Caco-2 (cell line): Measurements from ENCODE around the gene AGBL2. TPM values are rescaled to one million over a fixed set of nuclear protein-coding genes. Genes with fewer than 3 reads are reported as not detected.

Source experiments
- BruUV-seq: library from RNA; stranded (reverse); fragments of 400-500 nt; replicated peaks from 2 replicates; lab custom pipeline; 2021; lab: Mats Ljungman, UMichigan
- CTCF ChIA-PET: fragments of 300-600 bp; sonication (Branson Sonifier 250); formaldehyde crosslinking; loops from one replicate; lab custom pipeline; 2022; ENCODE audit warnings: antibody characterized with exemption; lab: Charles Lee
- POLR2A ChIA-PET: fragments of 300-600 bp; sonication (Branson Sonifier 250); formaldehyde crosslinking; loops from one replicate; lab custom pipeline; 2022; ENCODE audit warnings: antibody characterized with exemption; lab: Charles Lee
- DNase-seq, 2 experiments: peaks; one replicate each; pipeline versions ENCODE4 v3.0.0 to v3.0.0-alpha.2; 2020 to 2022
- H3K27me3 ChIP-seq: replicated peaks from 2 replicates; pipeline ENCODE4 v1.6.0; 2011; ENCODE audit warnings: low read length; ENCODE audit not compliant: control insufficient read depth, insufficient read depth
- H3K36me3 ChIP-seq: 2 replicates; pipeline ENCODE4 v1.5.1; 2011; ENCODE audit warnings: low read length; ENCODE audit not compliant: control insufficient read depth, insufficient read depth
- H3K4me1 ChIP-seq: fragments of 250-450 bp; sonication (Bioruptor Pico); 2 replicates; pipeline ENCODE4 v1.5.1; 2020; ENCODE audit warnings: mild to moderate bottlenecking
- H3K4me3 ChIP-seq: 2 replicates; pipeline ENCODE4 v1.5.1; 2011; ENCODE audit warnings: low read depth, mild to moderate bottlenecking, control low read depth, low read length
- H3K9me3 ChIP-seq: fragments of 250-450 bp; sonication (Bioruptor Pico); 2 replicates; pipeline ENCODE4 v1.5.1; 2020; ENCODE audit warnings: mild to moderate bottlenecking, moderate library complexity
- H3K27ac Mint-ChIP-seq: one replicate; pipeline ENCODE4 v1.8.0; 2022; ENCODE audit warnings: mixed read lengths; ENCODE audit not compliant: unreplicated experiment
- H3K27me3 Mint-ChIP-seq: one replicate; pipeline ENCODE4 v1.8.0; 2022; ENCODE audit warnings: mixed read lengths; ENCODE audit not compliant: insufficient read depth, unreplicated experiment
- H3K36me3 Mint-ChIP-seq: one replicate; pipeline ENCODE4 v1.8.0; 2022; ENCODE audit warnings: mild to moderate bottlenecking, mixed read lengths; ENCODE audit not compliant: insufficient read depth, unreplicated experiment
- H3K4me1 Mint-ChIP-seq: one replicate; pipeline ENCODE4 v1.8.0; 2022; ENCODE audit warnings: low read depth, mixed read lengths; ENCODE audit not compliant: unreplicated experiment
- H3K4me3 Mint-ChIP-seq: one replicate; pipeline ENCODE4 v1.8.0; 2022; ENCODE audit warnings: mild to moderate bottlenecking, moderate library complexity, mixed read lengths; ENCODE audit not compliant: unreplicated experiment
- H3K9me3 Mint-ChIP-seq: one replicate; pipeline ENCODE4 v1.8.0; 2022; ENCODE audit warnings: mixed read lengths; ENCODE audit not compliant: unreplicated experiment
- intact Hi-C: fragments of 100-400 bp; cut with micrococcal nuclease; formaldehyde crosslinking; loops from one replicate; pipeline ENCODE4 v1.10.0; 2022; ENCODE audit not compliant: unreplicated experiment
- total RNA-seq: library from RNA; stranded (reverse); gene quantifications from 2 replicates; pipeline ENCODE4 v1.2.3, GENCODE V29; 2022
- TF ChIP-seq, protein P1 (sequence below), 2 experiments: fragments of 200-600 bp in 1 of 2; IDR thresholded peaks; 1 replicate in 1 of 2; 2 replicates in 1 of 2; pipeline versions ENCODE4 v1.5.1 to v1.8.0; 2011 to 2022; ENCODE audit warnings: antibody characterized with exemption in 1 of 2, control low read depth in 1 of 2, inconsistent platforms in 1 of 2, low read depth in 1 of 2, low read length in 1 of 2, mild to moderate bottlenecking in 1 of 2, moderate library complexity in 1 of 2; ENCODE audit not compliant: insufficient read depth in 1 of 2, severe bottlenecking in 1 of 2, unreplicated experiment in 1 of 2

Gene AGBL2
- total RNA-seq, 1 experiment from 2014 or later, result 2.9 TPM

DNA sequence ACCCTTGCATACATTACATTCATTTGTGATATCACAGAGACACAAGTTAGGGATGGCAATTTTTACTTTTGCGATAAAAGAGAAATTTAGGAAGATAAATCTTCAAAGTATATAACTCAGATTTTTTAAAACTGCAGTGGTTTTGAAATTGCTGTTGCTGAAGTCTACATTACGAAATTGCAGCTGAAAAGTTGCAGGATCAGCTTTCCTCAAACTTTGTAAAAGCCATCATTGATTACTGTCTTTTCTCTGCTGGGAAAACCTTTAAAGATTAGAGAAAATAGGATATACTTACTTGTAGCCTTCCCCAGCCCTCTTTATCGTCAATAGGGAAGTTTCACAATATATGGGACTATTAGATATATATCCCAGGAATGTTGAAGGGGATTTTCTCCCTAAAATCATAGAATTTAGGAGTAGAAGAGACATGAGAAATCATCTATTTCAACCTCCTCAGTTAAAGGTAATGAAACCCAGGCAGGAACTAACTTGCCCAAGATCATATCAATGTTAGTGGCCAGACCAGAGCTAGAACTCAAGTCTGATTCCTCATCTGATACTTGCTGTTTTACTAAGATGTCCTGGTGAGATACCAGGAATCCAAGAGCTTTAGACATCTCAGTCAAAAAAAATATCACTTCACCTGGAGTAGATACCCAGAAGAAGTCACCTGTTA, 10.4 kb upstream of the AGBL2 start:
- H3K4me3 ChIP-seq, result no peak overlapping the region
- no TSS peak for BruUV-seq
- H3K9me3 ChIP-seq, result no peaks in the 10 kb centered on the region
- peaks cover 23% of the 10 kb centered on the region for H3K4me1 ChIP-seq
- H3K4me1 Mint-ChIP-seq, result peaks cover 9% of the 10 kb centered on the region
- H3K36me3 Mint-ChIP-seq, result peaks cover 95% of the 10 kb centered on the region
- no peak overlapping the region for H3K27ac Mint-ChIP-seq
- no peak for DNase-seq
- ChIA-PET CTCF (no interaction called here), POLR2A (no interaction called here)
- no peak overlapping the region for H3K4me3 Mint-ChIP-seq
- no peaks in the 10 kb centered on the region for H3K27me3 ChIP-seq
- H3K36me3 ChIP-seq, result peaks cover 2% of the 10 kb centered on the region; the same call in 1 of the 2 replicates
- TF ChIP-seq, protein P1, sequence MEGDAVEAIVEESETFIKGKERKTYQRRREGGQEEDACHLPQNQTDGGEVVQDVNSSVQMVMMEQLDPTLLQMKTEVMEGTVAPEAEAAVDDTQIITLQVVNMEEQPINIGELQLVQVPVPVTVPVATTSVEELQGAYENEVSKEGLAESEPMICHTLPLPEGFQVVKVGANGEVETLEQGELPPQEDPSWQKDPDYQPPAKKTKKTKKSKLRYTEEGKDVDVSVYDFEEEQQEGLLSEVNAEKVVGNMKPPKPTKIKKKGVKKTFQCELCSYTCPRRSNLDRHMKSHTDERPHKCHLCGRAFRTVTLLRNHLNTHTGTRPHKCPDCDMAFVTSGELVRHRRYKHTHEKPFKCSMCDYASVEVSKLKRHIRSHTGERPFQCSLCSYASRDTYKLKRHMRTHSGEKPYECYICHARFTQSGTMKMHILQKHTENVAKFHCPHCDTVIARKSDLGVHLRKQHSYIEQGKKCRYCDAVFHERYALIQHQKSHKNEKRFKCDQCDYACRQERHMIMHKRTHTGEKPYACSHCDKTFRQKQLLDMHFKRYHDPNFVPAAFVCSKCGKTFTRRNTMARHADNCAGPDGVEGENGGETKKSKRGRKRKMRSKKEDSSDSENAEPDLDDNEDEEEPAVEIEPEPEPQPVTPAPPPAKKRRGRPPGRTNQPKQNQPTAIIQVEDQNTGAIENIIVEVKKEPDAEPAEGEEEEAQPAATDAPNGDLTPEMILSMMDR (IDR thresholded peaks at IDR 0.05; ENCODE audit: insufficient read depth in 1 of 2, low read depth in 1 of 2, low read length in 1 of 2, severe bottlenecking in 1 of 2, unreplicated experiment in 1 of 2), result no peak
- no peaks in the 10 kb centered on the region for H3K9me3 Mint-ChIP-seq
- no peaks in the 10 kb centered on the region for H3K27me3 Mint-ChIP-seq
- intact Hi-C loops, result loop anchor here (2.0 kb wide), 1 partner anchor 83 kb away; the partner anchor contains the start of gene MTCH2

DNA sequence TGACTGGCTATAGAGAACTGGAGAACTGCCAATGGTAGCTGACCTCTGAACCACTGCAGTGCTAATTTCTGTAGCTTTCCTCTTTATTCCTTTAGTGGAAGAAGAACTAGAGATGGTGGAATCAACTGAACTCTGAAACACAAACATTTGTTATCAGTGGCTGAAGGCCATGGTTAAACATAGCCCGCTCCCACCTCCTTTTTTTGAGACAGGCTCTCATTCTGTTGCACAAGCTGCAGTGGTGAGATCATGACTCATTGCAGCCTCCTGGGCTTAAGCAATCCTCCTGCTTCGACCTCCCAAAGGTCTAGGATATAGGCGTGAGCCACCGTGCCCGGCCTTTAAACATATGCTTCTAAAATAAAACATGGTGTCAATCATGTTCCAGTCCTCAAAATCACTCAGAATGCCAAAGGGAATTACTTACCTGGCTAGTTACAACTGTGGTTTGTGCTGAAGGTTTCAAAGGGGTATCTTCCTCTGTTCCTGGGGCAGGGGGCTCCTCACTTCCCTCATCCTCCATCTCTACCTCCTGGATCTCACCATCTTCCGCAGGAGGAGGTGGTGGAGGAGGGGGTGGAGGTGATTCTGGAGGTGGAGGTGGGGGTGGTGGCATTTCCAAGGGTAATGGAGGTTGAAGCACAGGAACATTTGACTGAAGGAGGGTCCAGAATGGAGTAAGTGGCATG, 9.0 kb upstream of the AGBL2 start:
- Mint-ChIP-seq H3K4me3 (no peak overlapping the region), H3K4me1 (peaks cover 9% of the 10 kb centered on the region), H3K27me3 (no peaks in the 10 kb centered on the region), H3K36me3 (peaks cover 94% of the 10 kb centered on the region), H3K9me3 (no peaks in the 10 kb centered on the region), H3K27ac (peak overlapping the region; percentile 39)
- BruUV-seq, result no TSS peak
- Histone ChIP-seq H3K4me3 (no peak overlapping the region), H3K27me3 (no peaks in the 10 kb centered on the region), H3K36me3 (no peaks in the 10 kb centered on the region), H3K9me3 (no peaks in the 10 kb centered on the region), H3K4me1 (peaks cover 23% of the 10 kb centered on the region)
- DNase-seq, result peak; percentile 77 to 79
- intact Hi-C loops, result loop anchor here (1.0 to 2.0 kb wide), 2 partner anchors 9 to 81 kb away; partner anchors contain the start of genes AGBL2 and MTCH2
- TF ChIP-seq, protein P1 (IDR thresholded peaks at IDR 0.05; ENCODE audit: insufficient read depth in 1 of 2, low read depth in 1 of 2, low read length in 1 of 2, severe bottlenecking in 1 of 2, unreplicated experiment in 1 of 2), result no peak
- ChIA-PET CTCF (interaction anchor here (0.7 kb wide), 1 partner anchor 17 kb away, joined by 5 read pairs; no protein-coding TSS in a partner anchor), POLR2A (interaction anchor here (1.0 kb wide), 1 partner anchor 9 kb away, joined by 9 read pairs; the partner anchor contains the start of gene AGBL2)

DNA sequence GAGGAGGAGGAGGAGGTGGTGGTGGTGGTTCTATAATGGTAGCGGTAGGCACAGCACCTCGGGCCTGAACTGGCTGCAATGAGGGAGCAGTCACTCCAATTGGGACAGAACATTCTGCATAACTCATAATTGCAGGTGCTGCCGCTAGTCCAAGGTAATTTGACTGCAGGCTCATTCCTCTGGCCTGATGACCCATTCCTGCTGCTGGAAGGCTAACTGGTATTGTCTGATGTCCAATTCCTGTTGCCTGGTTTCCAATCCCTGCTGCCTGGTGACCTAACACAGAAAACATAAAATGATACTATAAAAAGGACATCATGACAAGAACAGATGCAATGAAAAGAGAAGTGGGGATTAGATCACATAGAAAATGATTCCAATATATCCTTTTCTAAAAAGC, 7.9 kb upstream of the AGBL2 start:
- Mint-ChIP-seq H3K36me3 (peaks cover 94% of the 10 kb centered on the region), H3K4me1 (peaks cover 9% of the 10 kb centered on the region), H3K4me3 (no peak overlapping the region), H3K9me3 (no peaks in the 10 kb centered on the region), H3K27me3 (no peaks in the 10 kb centered on the region), H3K27ac (no peak overlapping the region)
- no peak overlapping the region for H3K4me3 ChIP-seq
- ChIA-PET CTCF (no interaction called here), POLR2A (no interaction called here)
- TF ChIP-seq, protein P1 (IDR thresholded peaks at IDR 0.05; ENCODE audit: insufficient read depth in 1 of 2, low read depth in 1 of 2, low read length in 1 of 2, severe bottlenecking in 1 of 2, unreplicated experiment in 1 of 2), result no peak
- no peaks in the 10 kb centered on the region for H3K36me3 ChIP-seq
- H3K27me3 ChIP-seq, result no peaks in the 10 kb centered on the region
- H3K9me3 ChIP-seq, result no peaks in the 10 kb centered on the region
- intact Hi-C loops, result no loop called here
- peaks cover 23% of the 10 kb centered on the region for H3K4me1 ChIP-seq
- BruUV-seq, result no TSS peak
- no peak for DNase-seq
